Activated CD8-positive, alpha-beta memory T cell treated with anti-CD3 and anti-CD28 coated beads, Interleukin-2, amount 50 U/mL, for 24 hours (primary cell): ENCODE data around the gene OR4N2.
"Not testable (repeated sequence)": the region's sequence is repeated elsewhere in the genome, so short reads cannot be mapped to it uniquely, and the experiment has no call there.

ENCODE experiments used
- DNase-seq: peaks from one replicate; pipeline ENCODE4 v3.0.0-alpha.2; 2020; ENCODE audit errors: extremely low read depth

OR4N2 gene

GRCh38 chr14:19803470-19803869, at the start of gene OR4N2:
Gene OR4N2 (plus strand): TSS chr14:19803770. CDS start chr14:19827449, 23,679 bp downstream.
- DNase-seq: not testable (repeated sequence)

- no peak for DNase-seq
Measured at GRCh38 chr14:19754172-19754571, 49.4 kb upstream of the OR4N2 start.

- DNase-seq: not testable (repeated sequence)
Measured at GRCh38 chr14:19771491-19771890, 32.1 kb upstream of the OR4N2 start.

GRCh38 chr14:19771895-19772430, 31.6 kb upstream of the OR4N2 start:
- DNase-seq: no peak

GRCh38 chr14:19772454-19772853, 31.1 kb upstream of the OR4N2 start:
- not testable (repeated sequence) for DNase-seq

- DNase-seq: not testable (repeated sequence)
Measured at GRCh38 chr14:19773204-19773603, 30.4 kb upstream of the OR4N2 start, which contains the start of gene OR4M1. Gene OR4M1 (plus strand): TSS chr14:19773504. CDS start chr14:19780323, 6,819 bp downstream.

GRCh38 chr14:19775587-19775986, 28.0 kb upstream of the OR4N2 start:
- DNase-seq: no peak

GRCh38 chr14:19785848-19786247, 17.7 kb upstream of the OR4N2 start:
- DNase-seq: not testable (repeated sequence)

GRCh38 chr14:19787318-19787717, 16.3 kb upstream of the OR4N2 start:
- not testable (repeated sequence) for DNase-seq

GRCh38 chr14:19788150-19788549, 15.4 kb upstream of the OR4N2 start:
- not testable (repeated sequence) for DNase-seq

GRCh38 chr14:19796520-19797108, 7.0 kb upstream of the OR4N2 start:
- not testable (repeated sequence) for DNase-seq

- DNase-seq: no peak
Measured at GRCh38 chr14:19799880-19800279, 3.7 kb upstream of the OR4N2 start.

- no peak for DNase-seq
Measured at GRCh38 chr14:19800282-19801117, 3.1 kb upstream of the OR4N2 start.

- no peak for DNase-seq
Measured at GRCh38 chr14:19801118-19801464, 2.5 kb upstream of the OR4N2 start.

GRCh38 chr14:19813171-19813920, 9.8 kb downstream of the OR4N2 start:
- DNase-seq: not testable (repeated sequence)

GRCh38 chr14:19819879-19820278, 16.3 kb downstream of the OR4N2 start:
- not testable (repeated sequence) for DNase-seq

- not testable (repeated sequence) for DNase-seq
Measured at GRCh38 chr14:19821016-19821415, 17.4 kb downstream of the OR4N2 start.

GRCh38 chr14:19823178-19823577, 19.6 kb downstream of the OR4N2 start:
- DNase-seq: no peak

- no peak for DNase-seq
Measured at GRCh38 chr14:19823765-19824164, 20.2 kb downstream of the OR4N2 start.

GRCh38 chr14:19827626-19828244, 24.2 kb downstream of the OR4N2 start:
- not testable (repeated sequence) for DNase-seq

GRCh38 chr14:19828314-19828713, 24.7 kb downstream of the OR4N2 start:
- no peak for DNase-seq
